ENCODE data around the gene S100A10. TPM values are rescaled to one million over a fixed set of nuclear protein-coding genes. Genes with fewer than 3 reads are reported as not detected.

Gene S100A10
- total and polyA plus RNA-seq, 11 donors: 55.5 to 403 (median 196) TPM

GRCh38 chr1:151939141-151939540, 54.5 kb downstream of the S100A10 start:
- Histone ChIP-seq H3K36me3 (no peaks in the 10 kb centered on the region), H3K27ac (no peak overlapping the region), H3K27me3 (no peaks in the 10 kb centered on the region), H3K4me3 (no peak overlapping the region), H3K4me1 (peaks cover 0 to 39% (median 21%) of the 10 kb centered on the region in 12 donors), H3K9me3 (no peaks in the 10 kb centered on the region)
- no peak for DNase-seq
- WGBS, 4 donors: 89 to 94% (median 93%) methylated on average over 3 of the region's 3 CpGs
- intact Hi-C loops (cut with DNase I): loop anchor here in 2 of 10 donors (10.0 kb wide), 1 partner anchor 246 kb away; no protein-coding TSS in a partner anchor
- no peak for TF ChIP-seq POLR2A (IDR thresholded peaks at IDR 0.05)
- no peak for TF ChIP-seq CTCF (IDR thresholded peaks at IDR 0.05)
- ATAC-seq: no peak

GRCh38 chr1:151936653-151937052, 57.0 kb downstream of the S100A10 start:
- ATAC-seq: no peak
- WGBS, 4 donors: 66 to 69% (median 67%) methylated on average over 7 of the region's 7 CpGs
- intact Hi-C loops (cut with DNase I): loop anchor here in 2 of 10 donors (10.0 kb wide), 1 partner anchor 248 kb away; no protein-coding TSS in a partner anchor
- no peak overlapping the region for H3K27ac ChIP-seq
- H3K27me3 ChIP-seq: no peaks in the 10 kb centered on the region
- H3K36me3 ChIP-seq: no peaks in the 10 kb centered on the region
- no peaks in the 10 kb centered on the region for H3K9me3 ChIP-seq
- TF ChIP-seq CTCF (IDR thresholded peaks at IDR 0.05) (no peak), POLR2A (IDR thresholded peaks at IDR 0.05) (no peak)
- no peak for DNase-seq
- H3K4me1 ChIP-seq: peaks cover 0 to 14% (median 6%) of the 10 kb centered on the region in 12 donors
- no peak overlapping the region for H3K4me3 ChIP-seq

GRCh38 chr1:151935894-151936602, 57.6 kb downstream of the S100A10 start:
- 63 to 80% (median 75%) methylated on average over 2 of the region's 2 CpGs for WGBS, 4 donors
- no peak overlapping the region for H3K27ac ChIP-seq
- DNase-seq (no peak), ATAC-seq (no peak)
- no peak overlapping the region for H3K4me3 ChIP-seq
- H3K27me3 ChIP-seq: no peaks in the 10 kb centered on the region
- H3K36me3 ChIP-seq: no peaks in the 10 kb centered on the region
- no peaks in the 10 kb centered on the region for H3K9me3 ChIP-seq
- TF ChIP-seq POLR2A (IDR thresholded peaks at IDR 0.05): no peak
- no peak for TF ChIP-seq CTCF (IDR thresholded peaks at IDR 0.05)
- intact Hi-C loops (cut with DNase I): loop anchor here in 6 of 10 donors (2.0 to 10.0 kb wide), 4 partner anchors 61 to 249 kb away; no protein-coding TSS in a partner anchor
- peaks cover 0 to 9% (median 5%) of the 10 kb centered on the region in 12 donors for H3K4me1 ChIP-seq

GRCh38 chr1:151935154-151935553, 58.5 kb downstream of the S100A10 start:
- intact Hi-C loops (cut with DNase I): loop anchor here in 6 of 10 donors (2.0 to 10.0 kb wide), 4 partner anchors 62 to 250 kb away; no protein-coding TSS in a partner anchor
- H3K36me3 ChIP-seq: no peaks in the 10 kb centered on the region
- TF ChIP-seq CTCF (IDR thresholded peaks at IDR 0.05): no peak
- TF ChIP-seq POLR2A (IDR thresholded peaks at IDR 0.05): no peak
- no peaks in the 10 kb centered on the region for H3K4me1 ChIP-seq
- 66 to 75% (median 70%) methylated on average over 3 of the region's 3 CpGs for WGBS, 4 donors
- no peaks in the 10 kb centered on the region for H3K9me3 ChIP-seq
- ATAC-seq (no peak), DNase-seq (no peak)
- no peaks in the 10 kb centered on the region for H3K27me3 ChIP-seq
- H3K4me3 ChIP-seq: no peak overlapping the region
- no peak overlapping the region for H3K27ac ChIP-seq

Measured in heart left ventricle (tissue), 16 donors.